GM12878 (cell line): ENCODE results near the gene PHC2. TPM values are rescaled to one million over a fixed set of nuclear protein-coding genes. Genes with fewer than 3 reads are reported as not detected.

Experiments
- ATAC-seq: fragments of 200-7000 bp; cut with Tn5 transposase; 3 replicates; pipeline ENCODE4 v1.9.1; 2020; ENCODE audit warnings: mild to moderate bottlenecking, moderate library complexity
- BruUV-seq: library from RNA; stranded (reverse); fragments of 400-500 nt; replicated peaks from 2 replicates; lab custom pipeline; 2021; lab: Mats Ljungman, UMichigan
- CTCF ChIA-PET: fragments of 300-600 bp; sonication (Branson Sonifier 250); formaldehyde crosslinking; extraction: SDS; loops from one replicate; lab custom pipeline; 2021; ENCODE audit warnings: inconsistent platforms; lab: Yijun Ruan, JAX
- POLR2A ChIA-PET: fragments of 350-600 bp; formaldehyde crosslinking; extraction: SDS; loops from one replicate; lab custom pipeline; 2021; ENCODE audit warnings: inconsistent platforms; lab: Charles Lee
- RAD21 ChIA-PET: fragments of 300-600 bp; sonication (Branson Sonifier 250); formaldehyde crosslinking; loops from one replicate; lab custom pipeline; 2023; ENCODE audit warnings: antibody characterized with exemption; ENCODE audit not compliant: unreplicated experiment; lab: Charles Lee
- SMC1A ChIA-PET: fragments of 300-600 bp; sonication (Branson Sonifier 250); formaldehyde crosslinking; loops from one replicate; lab custom pipeline; 2023; ENCODE audit not compliant: unreplicated experiment, uncharacterized antibody; lab: Charles Lee
- DNase-seq: peaks from one replicate; pipeline ENCODE4 v3.0.0-alpha.2; 2011; ENCODE audit warnings: low read depth, low spot score
- FAIRE-seq: peaks from 3 replicates; lab custom pipeline; 2011; peaks lifted over from hg19 to GRCh38; lab: Jason Lieb, UNC
- H2AFZ ChIP-seq: 2 replicates; pipeline ENCODE4 v1.6.0; 2011; ENCODE audit warnings: low read depth, low read length, control low read depth; ENCODE audit not compliant: control insufficient read depth
- H3K27ac ChIP-seq: 2 replicates; pipeline ENCODE4 v1.5.1; 2011; ENCODE audit warnings: control low read depth; ENCODE audit not compliant: control insufficient read depth, insufficient read depth
- H3K27me3 ChIP-seq, 2 experiments: replicated peaks in 1 of 2; 2 replicates each; pipeline versions ENCODE4 v1.6.0 to v1.6.1; 2011; ENCODE audit warnings: low read length in 1 of 2; ENCODE audit not compliant: control insufficient read depth in 2 of 2, insufficient read depth in 2 of 2
- H3K36me3 ChIP-seq, 2 experiments: 2 replicates each; pipeline ENCODE4 v1.5.1; 2011; ENCODE audit warnings: low read length in 1 of 2; ENCODE audit not compliant: control insufficient read depth in 2 of 2, insufficient read depth in 2 of 2
- H3K4me1 ChIP-seq: 2 replicates; pipeline ENCODE4 v1.6.1; 2011; ENCODE audit warnings: mild to moderate bottlenecking, low read length, moderate library complexity, mixed read lengths; ENCODE audit not compliant: control insufficient read depth, insufficient read depth
- H3K4me2 ChIP-seq: 2 replicates; pipeline ENCODE4 v1.6.0; 2011; ENCODE audit warnings: control low read depth; ENCODE audit not compliant: control insufficient read depth, insufficient read depth
- H3K4me3 ChIP-seq: fragments of 200-600 bp; sonication (generic); 2 replicates; pipeline ENCODE4 v1.5.1; 2016
- H3K79me2 ChIP-seq: 2 replicates; pipeline ENCODE4 v1.6.0; 2011; ENCODE audit warnings: low read length; ENCODE audit not compliant: control insufficient read depth, insufficient read depth
- H3K9ac ChIP-seq: 2 replicates; pipeline ENCODE4 v1.8.0; 2011; ENCODE audit warnings: low read length, control low read depth, mixed read lengths; ENCODE audit not compliant: control insufficient read depth, insufficient read depth
- H3K9me3 ChIP-seq: replicated peaks from 3 replicates; pipeline ENCODE4 v1.5.1; 2011; ENCODE audit warnings: mild to moderate bottlenecking, low read length; ENCODE audit not compliant: control insufficient read depth, insufficient read depth
- H4K20me1 ChIP-seq: 2 replicates; pipeline ENCODE4 v1.6.0; 2011; ENCODE audit not compliant: control insufficient read depth, insufficient read depth
- EED ChIP-seq: sonication (generic); IDR thresholded peaks from 2 replicates; pipeline ENCODE4 v1.6.1; 2016; ENCODE audit warnings: antibody characterized with exemption, low read depth
- FOS ChIP-seq: IDR thresholded peaks from 3 replicates; pipeline ENCODE4 v1.6.1; 2011; ENCODE audit warnings: borderline replicate concordance; ENCODE audit not compliant: insufficient read length; ENCODE audit errors: extremely low read depth
- POLR2AphosphoS5 ChIP-seq: IDR thresholded peaks from 2 replicates; pipeline ENCODE4 v1.6.1; 2011; ENCODE audit warnings: mild to moderate bottlenecking, low read length, inconsistent platforms
- SRF ChIP-seq, 2 experiments: IDR thresholded peaks; 2 replicates each; pipeline ENCODE4 v1.6.1; 2011; ENCODE audit warnings: low read depth in 2 of 2, low read length in 2 of 2, mild to moderate bottlenecking in 1 of 2, moderate library complexity in 1 of 2
- TARDBP ChIP-seq: IDR thresholded peaks from 2 replicates; pipeline ENCODE4 v1.6.1; 2016; ENCODE audit warnings: borderline replicate concordance
- ZNF24 ChIP-seq: fragments of 450-650 bp; IDR thresholded peaks from 2 replicates; pipeline ENCODE4 v1.6.1; 2017; ENCODE audit warnings: antibody characterized with exemption, mild to moderate bottlenecking
- WGBS: methylation state at CpG from one replicate; pipeline ENCODE4 v1.1.6; 2016; ENCODE audit warnings: low lambda C conversion rate; ENCODE audit not compliant: insufficient replicate concordance, insufficient coverage; ENCODE audit errors: missing lambda C conversion rate; 5-methylcytosine and 5-hydroxymethylcytosine counted together
- in situ Hi-C: fragments of 300-500 bp; cut with MboI; formaldehyde crosslinking; loops from 9 replicates; pipeline ENCODE4 v1.14.3; 2018; ENCODE audit warnings: mixed read lengths
- intact Hi-C: fragments of 100-400 bp; cut with micrococcal nuclease; formaldehyde crosslinking; loops from one replicate; pipeline ENCODE4 v1.14.2; 2022; ENCODE audit not compliant: unreplicated experiment
- polyA plus RNA-seq, 11 experiments: library from polyadenylated mRNA; depleted of rRNA in 4 of 11; unstranded in 6 of 11; stranded (reverse) in 5 of 11; fragments of >200 nt; fragmentation: Nextera tagmentation in 4 of 11; fragmentation: Illumina TruSeq in 1 of 11; extraction: Ambion mirVana in 4 of 11; extraction: Trizol in 1 of 11; gene quantifications; 1 replicate in 1 of 11; 2 replicates in 10 of 11; pipeline versions ENCODE4 v1.2.1 to v1.2.3, GENCODE V29; 2011 to 2016; ENCODE audit warnings: inconsistent platforms in 2 of 11, missing spikeins in 2 of 11, low read depth in 1 of 11
- total RNA-seq, 4 experiments: library from RNA; depleted of rRNA in 3 of 4; stranded (reverse); fragments of >200 nt in 3 of 4; fragmentation: Illumina TruSeq in 1 of 4; extraction: Trizol in 1 of 4; gene quantifications; 2 replicates each; pipeline versions ENCODE4 v1.2.1 to v1.2.3, GENCODE V29; 2013 to 2021

Gene PHC2
- total and polyA plus RNA-seq, 10 of the 15 experiments (the other 5 are each of a cell fraction or from before 2014, with no cell fraction given) = 2.0 to 35.9 (median 16.4) TPM

DNA sequence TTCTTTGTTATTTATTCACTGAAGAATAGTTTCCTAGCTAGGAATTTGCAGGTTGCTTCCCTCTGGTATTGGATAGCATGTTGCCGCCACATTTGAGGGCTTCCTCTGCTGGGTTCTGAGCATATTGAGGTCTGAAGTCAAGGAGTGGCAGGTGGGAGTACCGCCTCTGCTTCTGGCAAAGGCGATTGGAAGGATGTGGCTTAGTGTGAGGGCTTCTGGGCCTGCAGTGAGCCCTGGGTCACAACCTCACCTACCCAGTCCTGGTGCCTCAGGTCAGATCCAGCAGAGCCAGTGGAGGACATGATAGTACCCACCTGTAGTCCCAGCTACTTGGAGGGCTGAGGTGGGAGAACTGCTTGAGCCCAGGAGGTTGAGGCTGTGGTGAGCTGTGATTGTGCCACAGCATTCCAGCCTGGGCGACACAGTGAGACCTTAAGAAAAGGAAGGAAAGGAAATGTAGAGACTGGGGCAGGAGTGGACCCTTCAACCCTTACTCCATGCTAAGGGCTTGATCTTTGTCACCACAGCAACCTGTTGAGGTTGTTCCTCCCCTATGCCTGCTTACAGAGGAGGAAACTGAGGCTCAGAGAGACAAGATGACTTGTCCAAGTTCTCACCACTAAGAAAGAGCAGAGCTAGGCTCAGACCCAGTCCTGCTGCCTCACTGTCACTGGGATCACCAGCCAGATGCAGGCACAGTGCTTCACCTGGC is 132.8 kb downstream of the PHC2 start:
- ATAC-seq (no peak), DNase-seq (no peak), FAIRE-seq (no peak)
- WGBS = 67% methylated on average over 4 of the region's 4 CpGs
- in situ Hi-C loops (loop anchor here (5.0 kb wide), 3 partner anchors 69 to 314 kb away; no protein-coding TSS in a partner anchor), intact Hi-C loops (loop anchor here (5.0 kb wide), 2 partner anchors 161 to 186 kb away; no protein-coding TSS in a partner anchor)
- POLR2A ChIA-PET = interaction anchor here (0.6 kb wide), 1 partner anchor 38 kb away, joined by 5 read pairs; no protein-coding TSS in a partner anchor
- H4K20me1 ChIP-seq = no peaks in the 10 kb centered on the region
- H3K79me2 ChIP-seq = no peaks in the 10 kb centered on the region
- H3K9me3 ChIP-seq = no peaks in the 10 kb centered on the region
- H3K27me3 ChIP-seq = no peaks in the 10 kb centered on the region
- BruUV-seq = no TSS peak
- SMC1A ChIA-PET = interaction anchor here (1.4 to 7.5 kb wide), 4 partner anchors 68 to 172 kb away, joined by 4 to 149 read pairs (median 38); partner anchors contain the start of gene ZSCAN20
- RAD21 ChIA-PET = interaction anchor here (6.0 kb wide), 1 partner anchor 172 kb away, joined by 103 read pairs; the partner anchor contains the start of gene ZSCAN20
- no peak overlapping the region for H3K9ac ChIP-seq
- no peaks in the 10 kb centered on the region for H3K4me1 ChIP-seq
- no peak overlapping the region for H3K4me2 ChIP-seq
- no peak overlapping the region for H3K27ac ChIP-seq
- peaks cover 0 to 3% of the 10 kb centered on the region in 2 experiments; a peak in 3 of 4 replicates for H3K36me3 ChIP-seq
- CTCF ChIA-PET = interaction anchor here (0.7 to 7.8 kb wide), 16 partner anchors 17 to 185 kb away, joined by 3 to 239 read pairs (median 4); partner anchors contain the start of gene ZSCAN20
- no peak overlapping the region for H3K4me3 ChIP-seq
- TF ChIP-seq TARDBP = no peak
- no peak for TF ChIP-seq POLR2AphosphoS5
- no peak for TF ChIP-seq ZNF24
- TF ChIP-seq EED = no peak
- TF ChIP-seq SRF (IDR thresholded peaks at IDR 0.05; ENCODE audit: low read depth in 2 of 2, low read length in 2 of 2) = no peak
- no peak for TF ChIP-seq FOS
- H2AFZ ChIP-seq = no peak overlapping the region
